DOHH2 (cell line): Measurements from ENCODE around the gene SAMD8.

Experiments
- EZH2phosphoT487 ChIP-seq: fragments of 200-600 bp; sonication (generic); IDR thresholded peaks from 2 replicates; pipeline ENCODE4 v1.6.1; 2017; ENCODE audit warnings: borderline replicate concordance, mild to moderate bottlenecking, antibody characterized with exemption, low read length, moderate library complexity, mixed read lengths
- TF ChIP-seq, protein P1 (sequence below): fragments of 200-600 bp; sonication (generic); IDR thresholded peaks from one replicate; pipeline ENCODE4 v1.5.1; 2014; ENCODE audit warnings: antibody characterized with exemption, mild to moderate bottlenecking, low read depth, low read length; ENCODE audit not compliant: poor library complexity, severe bottlenecking

DNA sequence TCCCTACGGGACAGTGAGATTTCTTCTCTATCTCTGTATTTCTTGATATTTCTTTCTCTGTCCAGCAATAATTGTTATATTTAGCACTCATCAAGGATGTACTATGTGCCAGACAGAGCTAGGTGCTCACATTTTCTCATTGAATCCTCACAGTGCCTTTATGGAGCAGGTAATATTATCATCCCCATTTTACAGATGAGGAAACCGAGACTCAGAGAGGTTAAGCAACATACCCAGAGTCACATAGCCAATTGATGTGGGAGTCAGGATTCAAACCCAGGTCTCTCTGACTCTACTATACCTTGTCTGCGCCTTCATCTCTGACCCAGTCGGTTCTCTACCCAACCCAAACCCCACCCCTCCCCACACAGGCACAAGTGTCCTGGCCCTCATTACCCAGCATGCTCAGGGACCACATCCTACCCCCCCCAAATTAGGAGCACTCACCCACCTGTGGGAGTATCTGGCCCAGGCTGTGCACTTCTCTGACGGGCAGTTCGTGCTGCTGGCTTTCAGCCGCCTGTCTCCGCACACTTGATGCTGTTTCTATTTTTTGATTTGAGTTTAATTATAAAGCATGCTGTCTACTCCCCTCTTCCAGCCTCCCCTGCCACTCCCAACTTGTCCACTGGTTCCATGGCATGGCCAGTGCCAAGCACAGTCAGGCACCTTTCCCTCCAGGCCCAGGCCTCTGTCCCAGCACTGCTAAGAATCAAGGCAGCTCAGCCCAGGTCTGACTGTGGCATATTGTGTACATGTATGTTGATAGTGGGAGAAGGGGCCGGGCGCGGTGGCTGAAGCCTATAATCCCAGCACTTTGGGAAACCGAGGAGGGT, 9.8 kb upstream of the SAMD8 start:
- TF ChIP-seq, protein P1, sequence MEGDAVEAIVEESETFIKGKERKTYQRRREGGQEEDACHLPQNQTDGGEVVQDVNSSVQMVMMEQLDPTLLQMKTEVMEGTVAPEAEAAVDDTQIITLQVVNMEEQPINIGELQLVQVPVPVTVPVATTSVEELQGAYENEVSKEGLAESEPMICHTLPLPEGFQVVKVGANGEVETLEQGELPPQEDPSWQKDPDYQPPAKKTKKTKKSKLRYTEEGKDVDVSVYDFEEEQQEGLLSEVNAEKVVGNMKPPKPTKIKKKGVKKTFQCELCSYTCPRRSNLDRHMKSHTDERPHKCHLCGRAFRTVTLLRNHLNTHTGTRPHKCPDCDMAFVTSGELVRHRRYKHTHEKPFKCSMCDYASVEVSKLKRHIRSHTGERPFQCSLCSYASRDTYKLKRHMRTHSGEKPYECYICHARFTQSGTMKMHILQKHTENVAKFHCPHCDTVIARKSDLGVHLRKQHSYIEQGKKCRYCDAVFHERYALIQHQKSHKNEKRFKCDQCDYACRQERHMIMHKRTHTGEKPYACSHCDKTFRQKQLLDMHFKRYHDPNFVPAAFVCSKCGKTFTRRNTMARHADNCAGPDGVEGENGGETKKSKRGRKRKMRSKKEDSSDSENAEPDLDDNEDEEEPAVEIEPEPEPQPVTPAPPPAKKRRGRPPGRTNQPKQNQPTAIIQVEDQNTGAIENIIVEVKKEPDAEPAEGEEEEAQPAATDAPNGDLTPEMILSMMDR = no peak
- TF ChIP-seq EZH2phosphoT487 = no peak
